K562 (cell line): ENCODE data around the gene COX20.

ENCODE experiments used
- CBFB ChIP-seq: sonication (generic); formaldehyde crosslinking; IDR thresholded peaks from 2 replicates; pipeline ENCODE4 v1.4.0; 2020; ENCODE audit warnings: mild to moderate bottlenecking, missing genetic modification reagents
- EZH2 ChIP-seq: IDR thresholded peaks from 2 replicates; pipeline ENCODE4 v1.6.1; 2012; ENCODE audit warnings: low read depth, mild to moderate bottlenecking, inconsistent platforms, low read length, borderline replicate concordance
- JUND ChIP-seq, 2 experiments: IDR thresholded peaks; 2 replicates in 1 of 2; 3 replicates in 1 of 2; pipeline ENCODE4 v1.6.1; 2011; ENCODE audit warnings: borderline replicate concordance in 2 of 2, low read depth in 2 of 2, low read length in 2 of 2, improper control_type of control experiment in 1 of 2, missing biosample characterization in 1 of 2, missing genetic modification characterization in 1 of 2, missing genetic modification reagents in 1 of 2
- MED1 ChIP-seq: sonication (generic); formaldehyde crosslinking; IDR thresholded peaks from 2 replicates; pipeline ENCODE4 v1.8.1; 2023; ENCODE audit warnings: missing genetic modification reagents, borderline replicate concordance
- NFE2L1 ChIP-seq: fragments of 450-650 bp; IDR thresholded peaks from 2 replicates; pipeline ENCODE4 v1.6.1; 2016; ENCODE audit warnings: missing genetic modification characterization, low read depth, mild to moderate bottlenecking, missing compliant biosample characterization, moderate library complexity, borderline replicate concordance
- RAD51 ChIP-seq: fragments of 450-650 bp; IDR thresholded peaks from 2 replicates; pipeline ENCODE4 v1.7.1; 2016; ENCODE audit warnings: low read depth, mild to moderate bottlenecking, borderline replicate concordance
- SIN3A ChIP-seq, 2 experiments: fragments of 150-350 bp in 1 of 2; IDR thresholded peaks; 2 replicates each; pipeline ENCODE4 v1.6.1; 2011 to 2016; ENCODE audit warnings: borderline replicate concordance in 2 of 2, low read depth in 2 of 2, low read length in 2 of 2, mild to moderate bottlenecking in 2 of 2, moderate library complexity in 2 of 2; ENCODE audit not compliant: control insufficient read depth in 1 of 2
- TOE1 ChIP-seq, 2 experiments: fragments of 450-650 bp in 1 of 2; sonication (generic) in 1 of 2; formaldehyde crosslinking in 1 of 2; IDR thresholded peaks; 2 replicates each; pipeline versions ENCODE4 v1.7.1 to v1.8.0; 2016 to 2022; ENCODE audit warnings: borderline replicate concordance in 2 of 2, mild to moderate bottlenecking in 2 of 2, antibody characterized with exemption in 1 of 2, inconsistent platforms in 1 of 2, low read depth in 1 of 2, missing genetic modification reagents in 1 of 2, moderate library complexity in 1 of 2
- ZBTB2 ChIP-seq: fragments of 450-650 bp; IDR thresholded peaks from 2 replicates; pipeline ENCODE4 v1.6.1; 2016; ENCODE audit warnings: antibody characterized with exemption
- ZNF174 ChIP-seq: fragments of 250-450 bp; sonication (Bioruptor Pico); IDR thresholded peaks from 2 replicates; pipeline ENCODE4 v1.4.0; 2020; ENCODE audit warnings: mild to moderate bottlenecking
- ZNF232 ChIP-seq: sonication (generic); formaldehyde crosslinking; IDR thresholded peaks from 2 replicates; pipeline ENCODE4 v1.8.0; 2022; ENCODE audit warnings: mild to moderate bottlenecking, missing genetic modification reagents
- ZNF384 ChIP-seq: IDR thresholded peaks from 2 replicates; pipeline ENCODE4 v1.6.1; 2012; ENCODE audit warnings: low read depth, low read length, improper control_type of control experiment
- TF ChIP-seq, protein P1 (sequence below), 3 experiments: IDR thresholded peaks in 2 of 3; conservative IDR thresholded peaks in 1 of 3; 2 replicates each; pipeline ENCODE4 v1.5.1; 2011 to 2012; ENCODE audit warnings: low read length in 3 of 3, mild to moderate bottlenecking in 3 of 3, control low read depth in 2 of 3, improper control_type of control experiment in 1 of 3, inconsistent platforms in 1 of 3, low read depth in 1 of 3, mixed read lengths in 1 of 3, moderate library complexity in 1 of 3; ENCODE audit not compliant: insufficient read depth in 2 of 3
- TF ChIP-seq, protein P2 (sequence below): sonication (generic); formaldehyde crosslinking; IDR thresholded peaks from 2 replicates; pipeline ENCODE4 v1.8.0; 2022; ENCODE audit warnings: mild to moderate bottlenecking, missing genetic modification reagents

- no peak for TF ChIP-seq ZNF174
- TF ChIP-seq, protein P1, sequence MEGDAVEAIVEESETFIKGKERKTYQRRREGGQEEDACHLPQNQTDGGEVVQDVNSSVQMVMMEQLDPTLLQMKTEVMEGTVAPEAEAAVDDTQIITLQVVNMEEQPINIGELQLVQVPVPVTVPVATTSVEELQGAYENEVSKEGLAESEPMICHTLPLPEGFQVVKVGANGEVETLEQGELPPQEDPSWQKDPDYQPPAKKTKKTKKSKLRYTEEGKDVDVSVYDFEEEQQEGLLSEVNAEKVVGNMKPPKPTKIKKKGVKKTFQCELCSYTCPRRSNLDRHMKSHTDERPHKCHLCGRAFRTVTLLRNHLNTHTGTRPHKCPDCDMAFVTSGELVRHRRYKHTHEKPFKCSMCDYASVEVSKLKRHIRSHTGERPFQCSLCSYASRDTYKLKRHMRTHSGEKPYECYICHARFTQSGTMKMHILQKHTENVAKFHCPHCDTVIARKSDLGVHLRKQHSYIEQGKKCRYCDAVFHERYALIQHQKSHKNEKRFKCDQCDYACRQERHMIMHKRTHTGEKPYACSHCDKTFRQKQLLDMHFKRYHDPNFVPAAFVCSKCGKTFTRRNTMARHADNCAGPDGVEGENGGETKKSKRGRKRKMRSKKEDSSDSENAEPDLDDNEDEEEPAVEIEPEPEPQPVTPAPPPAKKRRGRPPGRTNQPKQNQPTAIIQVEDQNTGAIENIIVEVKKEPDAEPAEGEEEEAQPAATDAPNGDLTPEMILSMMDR (IDR thresholded peaks at IDR 0.05 in 2 of 3, conservative IDR thresholded peaks at IDR 0.05 in 1 of 3; ENCODE audit: insufficient read depth in 2 of 3, low read depth in 1 of 3, low read length in 3 of 3), result no peak
- no peak for TF ChIP-seq RAD51
- no peak for TF ChIP-seq ZBTB2
- TF ChIP-seq TOE1 (IDR thresholded peaks at IDR 0.05; ENCODE audit: borderline replicate concordance), result no peak
- no peak for TF ChIP-seq TOE1 (CRISPR knock-in tag; IDR thresholded peaks at IDR 0.05; ENCODE audit: borderline replicate concordance, low read depth)
- TF ChIP-seq MED1, result no peak
- TF ChIP-seq ZNF232 (CRISPR knock-in tag), result no peak
- no peak for TF ChIP-seq NFE2L1 (tag)
- TF ChIP-seq SIN3A (IDR thresholded peaks at IDR 0.05; ENCODE audit: borderline replicate concordance in 2 of 2, control insufficient read depth in 1 of 2, low read depth in 2 of 2, low read length in 2 of 2), result no peak
- TF ChIP-seq, protein P2, sequence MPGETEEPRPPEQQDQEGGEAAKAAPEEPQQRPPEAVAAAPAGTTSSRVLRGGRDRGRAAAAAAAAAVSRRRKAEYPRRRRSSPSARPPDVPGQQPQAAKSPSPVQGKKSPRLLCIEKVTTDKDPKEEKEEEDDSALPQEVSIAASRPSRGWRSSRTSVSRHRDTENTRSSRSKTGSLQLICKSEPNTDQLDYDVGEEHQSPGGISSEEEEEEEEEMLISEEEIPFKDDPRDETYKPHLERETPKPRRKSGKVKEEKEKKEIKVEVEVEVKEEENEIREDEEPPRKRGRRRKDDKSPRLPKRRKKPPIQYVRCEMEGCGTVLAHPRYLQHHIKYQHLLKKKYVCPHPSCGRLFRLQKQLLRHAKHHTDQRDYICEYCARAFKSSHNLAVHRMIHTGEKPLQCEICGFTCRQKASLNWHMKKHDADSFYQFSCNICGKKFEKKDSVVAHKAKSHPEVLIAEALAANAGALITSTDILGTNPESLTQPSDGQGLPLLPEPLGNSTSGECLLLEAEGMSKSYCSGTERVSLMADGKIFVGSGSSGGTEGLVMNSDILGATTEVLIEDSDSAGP, result no peak
- no peak for TF ChIP-seq CBFB (CRISPR knock-in tag)
- peak; percentile 6; the same call in 1 of the 2 replicates for TF ChIP-seq ZNF384
- TF ChIP-seq EZH2, result no peak
- no peak for TF ChIP-seq JUND (IDR thresholded peaks at IDR 0.05; ENCODE audit: borderline replicate concordance, low read depth, low read length)
- no peak for TF ChIP-seq JUND (tag; IDR thresholded peaks at IDR 0.05; ENCODE audit: borderline replicate concordance, low read depth, low read length)
These were observed 26.9 kb downstream of the COX20 start for GRCh38 chr1:244862354-244862698.
